ENCODE results near the gene PDE6B.
"Not testable (repeated sequence)": the region's sequence is repeated elsewhere in the genome, so short reads cannot be mapped to it uniquely, and the experiment has no call there.

Gene PDE6B

DNA sequence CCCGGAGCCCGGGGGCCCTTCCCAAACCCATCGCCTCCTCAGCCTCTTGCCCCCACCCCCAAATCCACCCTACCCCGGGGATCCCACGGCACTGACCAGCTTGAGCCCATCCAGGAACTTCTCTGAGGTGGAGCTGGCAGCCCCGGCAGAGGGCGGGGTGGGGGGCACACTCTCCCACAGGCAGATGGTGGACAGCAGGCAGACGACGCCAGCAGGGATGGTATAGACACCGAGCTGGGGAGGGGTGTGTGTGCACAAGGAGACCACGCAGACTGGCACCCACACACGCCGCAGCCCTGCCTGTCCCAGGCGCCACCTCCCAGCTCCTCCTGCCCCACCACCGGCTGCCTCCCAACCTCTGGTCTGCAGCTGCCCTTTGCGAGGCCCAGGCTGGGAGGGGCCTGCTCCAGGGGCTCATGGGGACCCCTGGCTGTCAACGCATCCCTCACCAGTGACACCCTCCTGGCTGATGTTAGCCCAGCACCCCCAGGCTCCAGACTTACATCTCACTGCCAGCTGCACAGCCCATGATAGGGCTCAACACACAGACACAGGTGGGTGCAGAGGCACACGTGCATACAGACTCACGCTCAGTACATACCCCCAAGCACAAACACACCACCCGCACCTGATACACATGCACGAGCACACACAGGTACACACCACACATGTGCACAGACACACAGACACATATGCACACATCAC lies 59.4 kb downstream of the PDE6B start:
- no peak for FAIRE-seq

DNA sequence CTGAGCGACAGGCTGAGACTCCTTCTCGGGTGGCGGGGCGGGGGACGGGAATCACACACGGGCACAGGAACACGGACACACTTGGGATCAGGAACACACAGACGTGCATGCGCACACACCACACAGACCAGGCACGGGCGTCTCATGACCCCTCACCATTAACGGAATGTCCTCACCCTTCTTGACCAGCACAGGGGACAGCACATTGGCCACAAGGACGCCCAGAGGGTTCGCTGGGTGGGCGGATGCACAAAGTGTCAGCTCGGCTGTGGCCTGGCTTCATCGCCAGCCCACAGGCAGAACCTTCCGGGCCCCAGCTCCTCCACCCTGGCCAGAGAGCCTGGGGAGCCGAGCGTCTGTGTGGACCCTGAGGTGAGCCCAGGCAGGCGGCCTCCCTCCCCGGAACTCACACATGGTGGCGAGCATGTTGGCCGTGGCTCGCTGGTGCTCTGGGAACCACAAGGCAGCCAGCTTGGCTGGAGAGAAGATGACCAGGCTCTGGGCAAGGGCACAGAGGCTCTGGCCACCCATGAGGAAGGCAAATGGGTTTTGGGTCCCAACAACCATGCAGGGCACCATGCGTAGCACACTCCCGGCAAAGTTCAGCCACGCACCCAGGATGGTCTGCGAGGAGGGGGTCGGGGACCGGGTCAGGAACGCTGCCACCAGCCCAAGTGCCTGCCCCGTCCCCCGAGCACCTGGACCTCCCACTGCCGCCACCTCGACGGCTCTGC lies 60.5 kb downstream of the PDE6B start:
- FAIRE-seq, result no peak

DNA sequence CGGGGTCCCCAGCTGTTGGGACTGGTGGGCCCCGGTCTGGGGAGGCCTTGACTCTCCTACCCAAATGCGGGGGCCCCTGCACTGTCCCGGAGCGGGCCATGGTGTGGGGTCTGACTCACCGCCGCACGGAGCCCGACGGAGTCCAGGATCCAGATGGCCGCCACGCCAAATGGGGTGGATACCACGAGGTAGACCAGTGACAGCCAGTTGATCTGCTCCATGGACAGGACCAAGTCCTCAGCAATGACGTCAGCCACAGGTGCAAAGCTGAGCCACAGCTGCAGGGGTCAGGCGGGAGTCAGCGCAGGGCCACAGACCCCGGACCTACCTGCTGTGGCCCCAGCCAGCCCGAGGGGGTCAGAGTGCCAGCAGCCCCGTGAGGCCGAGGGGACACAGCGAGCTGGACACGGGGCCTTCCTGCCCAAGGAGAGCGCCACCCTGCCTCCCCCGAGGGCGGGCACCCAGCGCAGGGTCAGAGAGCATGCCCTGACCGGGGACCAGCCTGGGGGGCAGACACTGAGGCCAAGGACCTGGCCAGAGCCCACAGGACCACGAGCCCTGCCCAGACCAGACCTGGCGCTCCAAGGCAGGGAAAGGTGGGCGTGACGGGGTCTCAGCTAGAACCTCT lies 61.2 kb downstream of the PDE6B start:
- FAIRE-seq, result no peak

DNA sequence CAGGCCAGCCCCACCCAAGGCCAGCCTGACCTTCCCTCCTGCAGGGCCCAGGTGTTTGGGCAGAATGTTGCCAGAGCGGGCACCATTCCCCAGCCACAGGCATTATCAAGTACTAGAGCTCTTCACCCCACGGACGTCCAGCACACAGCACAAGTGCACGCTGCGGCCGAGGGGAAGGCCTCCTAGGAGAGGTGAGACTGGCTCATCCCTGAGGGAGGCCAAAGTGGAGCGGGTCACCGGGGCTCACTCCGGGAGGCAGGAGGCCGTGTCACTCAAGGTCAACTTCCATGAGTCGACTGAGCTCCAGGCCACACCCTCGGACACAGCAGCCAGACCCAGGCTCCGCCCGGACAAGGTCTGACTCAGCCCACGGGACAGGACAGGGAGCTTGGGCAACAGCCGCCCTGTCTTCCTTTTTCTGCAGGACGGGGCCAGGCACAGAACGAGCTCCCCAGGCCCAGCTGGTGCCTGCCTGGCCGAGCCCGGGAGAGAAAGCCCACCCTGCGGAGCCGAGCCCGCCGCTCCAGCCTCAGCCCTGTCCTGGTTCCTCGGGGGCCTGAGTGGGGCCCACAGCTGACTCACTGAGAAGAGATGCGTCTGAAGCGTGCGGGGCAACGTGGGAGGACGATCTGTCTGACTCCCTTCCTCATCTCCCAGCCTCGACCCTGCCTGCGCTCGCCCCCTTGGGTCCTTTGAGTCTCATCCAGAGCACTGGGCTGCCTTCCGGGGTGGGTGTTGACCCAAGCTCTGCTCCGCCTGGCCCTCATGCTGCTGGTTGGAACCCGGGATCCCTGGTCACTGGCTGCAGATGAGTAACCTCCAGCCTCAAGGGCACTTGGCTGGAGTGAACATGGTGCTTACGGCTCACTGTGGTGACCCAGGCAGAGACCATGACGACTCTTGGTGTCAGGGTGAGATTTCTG lies 61.9 kb downstream of the PDE6B start:
- no peak for FAIRE-seq

DNA sequence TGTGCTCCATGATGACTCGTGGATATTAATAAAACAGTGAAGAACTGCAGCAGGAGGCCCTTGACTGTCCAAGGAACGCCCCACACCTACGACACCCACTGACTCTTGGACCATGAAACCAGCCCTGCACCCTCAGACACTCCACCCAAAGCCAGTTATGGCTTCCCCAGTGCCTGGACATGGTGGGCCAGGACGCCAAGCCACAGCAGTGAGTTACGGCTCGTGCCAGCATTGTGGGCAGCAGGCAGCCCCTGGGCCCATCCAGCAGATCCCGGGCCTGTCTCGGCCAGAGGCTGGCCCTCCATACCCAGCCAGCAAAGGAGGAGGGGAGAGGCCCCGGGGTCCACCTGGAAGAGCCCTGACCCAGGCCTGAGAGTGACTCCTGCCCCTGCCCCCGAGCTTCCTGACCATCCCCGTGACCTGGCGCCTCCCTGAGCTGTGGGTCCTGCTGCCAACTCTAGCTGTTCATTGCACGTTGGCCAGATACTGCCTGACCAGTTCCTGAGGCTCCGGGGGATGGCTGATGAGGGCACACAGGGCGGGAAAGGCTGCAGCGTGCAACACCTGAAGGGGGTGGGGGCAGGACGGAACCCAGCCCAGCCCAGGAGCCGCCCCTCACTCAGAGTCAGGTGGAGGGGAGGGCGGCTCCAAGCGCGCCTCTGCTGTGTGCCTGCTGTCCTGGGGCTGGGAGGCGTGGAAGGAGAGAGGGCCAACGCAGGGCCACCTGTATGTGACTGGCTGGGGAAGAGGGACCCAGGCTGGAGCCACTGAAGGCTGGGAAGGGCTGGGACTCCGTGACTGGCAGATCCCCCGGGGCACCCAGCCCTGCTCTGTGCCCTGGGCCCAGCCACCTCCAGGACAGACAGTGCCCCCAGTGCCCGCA lies 62.8 kb downstream of the PDE6B start:
- FAIRE-seq, result no peak

DNA sequence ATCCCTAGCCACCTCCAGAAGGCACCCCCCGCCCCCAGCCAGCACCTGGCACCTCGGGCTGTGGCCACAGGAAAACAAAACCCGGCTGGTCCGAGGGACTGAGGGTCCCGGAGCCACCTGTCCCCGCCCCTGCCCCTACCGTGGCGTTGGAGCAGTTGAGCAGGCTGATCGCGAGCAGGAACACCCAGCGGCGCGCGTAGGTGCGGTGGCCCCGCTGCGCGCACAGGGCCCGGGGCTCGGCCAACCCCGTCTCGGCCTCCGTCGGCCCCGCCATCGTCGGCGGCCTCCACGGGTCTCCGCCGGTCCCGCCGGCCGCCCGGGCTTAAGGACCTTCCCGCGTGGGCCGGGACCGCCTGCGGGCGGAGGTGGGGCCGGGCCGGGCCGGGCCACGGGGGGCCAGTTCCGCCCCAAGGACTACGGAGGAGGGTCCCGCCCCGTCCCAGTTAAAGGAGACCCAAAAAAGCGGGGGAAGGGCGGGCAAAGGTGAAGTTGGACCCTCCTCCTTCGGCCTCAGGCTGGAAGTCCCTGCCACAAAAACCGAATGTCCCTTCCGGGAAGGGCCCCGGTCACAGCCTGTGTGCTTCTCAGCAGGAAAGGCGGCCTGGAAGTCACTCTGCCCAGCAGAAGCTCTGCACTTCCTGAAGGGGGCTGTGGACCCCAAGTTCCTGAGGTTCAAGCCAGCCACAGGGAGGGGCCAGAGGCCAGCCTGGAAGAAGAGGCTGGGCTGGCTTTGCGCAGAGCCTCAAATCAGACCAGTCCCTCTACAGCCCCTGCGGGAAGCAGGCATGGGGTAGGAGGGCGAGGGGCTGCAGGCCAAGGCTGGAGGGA lies 63.7 kb downstream of the PDE6B start, which contains the start of gene SLC49A3:
TSS of gene SLC49A3 (minus strand) at position 298 of the 828 bp plus-strand sequence. CDS start at position 274, 24 bp downstream.
- FAIRE-seq, result no peak

DNA sequence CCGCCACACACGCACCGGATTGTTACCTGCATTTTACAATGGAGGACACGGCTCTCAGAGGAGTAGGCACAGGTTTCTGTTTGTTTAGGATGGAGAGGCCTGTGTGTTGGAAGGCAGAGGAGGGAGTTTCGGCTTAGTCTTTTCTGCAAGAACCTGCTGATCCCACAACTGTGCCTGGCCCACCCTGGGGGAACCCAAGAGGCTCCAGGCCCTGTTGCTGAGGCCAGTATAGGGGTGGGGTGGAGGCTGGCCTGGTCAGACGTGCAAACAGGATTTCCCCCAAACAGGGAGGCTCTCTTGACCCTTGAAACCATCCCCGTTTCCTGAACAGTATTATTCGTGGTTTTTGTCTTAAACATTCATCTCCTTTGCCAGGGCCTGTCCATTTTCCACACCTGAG lies 64.3 kb downstream of the PDE6B start:
- no peak for FAIRE-seq

DNA sequence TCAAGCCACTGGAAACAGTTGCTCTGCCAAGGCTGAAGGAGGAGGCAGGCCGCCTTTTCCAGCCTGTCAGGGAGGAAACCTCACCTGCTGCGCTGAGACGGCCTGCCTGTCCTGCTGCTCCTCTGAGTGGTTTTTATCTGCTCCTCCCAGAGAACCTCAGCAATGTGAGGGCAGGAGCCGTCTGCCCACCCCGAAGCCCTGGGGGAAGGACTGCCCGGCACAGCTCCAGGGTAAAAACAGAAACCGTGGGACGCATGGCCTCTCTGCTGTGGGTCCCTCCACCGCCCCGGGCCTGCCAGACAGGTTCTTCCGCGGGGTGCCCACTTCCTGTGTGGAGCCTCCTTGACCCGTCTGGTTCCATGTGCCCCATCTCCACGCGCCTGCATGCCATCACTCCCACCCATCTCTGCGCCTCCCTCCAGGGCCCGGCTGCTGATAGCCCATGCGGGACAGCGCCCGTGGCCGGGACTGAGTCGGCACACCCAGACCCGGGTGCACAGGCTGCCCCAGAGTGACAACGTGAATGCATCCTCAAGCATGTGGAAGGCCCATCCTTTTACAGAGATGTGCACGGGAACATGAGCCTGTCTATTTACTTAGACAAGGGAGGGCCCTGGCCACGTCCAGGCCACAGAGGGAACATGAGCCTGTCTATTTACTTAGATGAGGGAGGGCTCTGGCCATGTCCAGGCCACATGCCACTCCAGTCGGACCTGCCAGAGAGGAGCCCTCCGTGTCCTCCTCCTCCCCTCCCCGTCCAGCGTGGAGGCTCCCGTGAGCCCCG lies 67.6 kb downstream of the PDE6B start:
- no peak for FAIRE-seq

DNA sequence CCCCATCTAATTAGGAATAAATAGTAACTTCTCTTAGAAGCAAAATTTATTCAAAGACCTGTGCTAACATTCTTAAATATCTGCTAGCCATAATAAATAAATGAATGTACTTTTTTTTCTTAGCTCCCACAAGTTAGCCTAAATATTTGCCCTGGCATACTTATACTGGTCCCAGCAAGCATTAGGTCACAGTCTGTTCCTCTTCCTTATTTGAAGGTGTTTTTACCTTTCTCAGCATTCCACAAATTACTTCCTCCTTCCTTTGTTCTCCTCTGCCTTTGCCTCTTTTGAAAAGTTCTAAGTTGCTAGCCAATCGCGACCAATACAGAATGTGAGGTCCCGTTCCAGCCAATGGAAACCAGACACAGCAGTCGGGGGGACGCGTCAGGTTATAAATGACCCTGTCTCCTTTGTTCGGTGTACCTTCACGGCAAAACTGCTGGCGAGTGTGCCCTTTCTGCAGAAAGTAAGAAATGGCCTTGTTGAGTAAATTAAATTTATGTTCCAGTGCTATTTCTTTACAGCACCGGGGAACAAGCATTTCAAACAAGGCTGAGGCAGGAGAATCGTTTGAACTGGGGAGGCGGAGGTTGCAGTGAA lies 69.1 kb downstream of the PDE6B start:
- FAIRE-seq, result not testable (repeated sequence)

DNA sequence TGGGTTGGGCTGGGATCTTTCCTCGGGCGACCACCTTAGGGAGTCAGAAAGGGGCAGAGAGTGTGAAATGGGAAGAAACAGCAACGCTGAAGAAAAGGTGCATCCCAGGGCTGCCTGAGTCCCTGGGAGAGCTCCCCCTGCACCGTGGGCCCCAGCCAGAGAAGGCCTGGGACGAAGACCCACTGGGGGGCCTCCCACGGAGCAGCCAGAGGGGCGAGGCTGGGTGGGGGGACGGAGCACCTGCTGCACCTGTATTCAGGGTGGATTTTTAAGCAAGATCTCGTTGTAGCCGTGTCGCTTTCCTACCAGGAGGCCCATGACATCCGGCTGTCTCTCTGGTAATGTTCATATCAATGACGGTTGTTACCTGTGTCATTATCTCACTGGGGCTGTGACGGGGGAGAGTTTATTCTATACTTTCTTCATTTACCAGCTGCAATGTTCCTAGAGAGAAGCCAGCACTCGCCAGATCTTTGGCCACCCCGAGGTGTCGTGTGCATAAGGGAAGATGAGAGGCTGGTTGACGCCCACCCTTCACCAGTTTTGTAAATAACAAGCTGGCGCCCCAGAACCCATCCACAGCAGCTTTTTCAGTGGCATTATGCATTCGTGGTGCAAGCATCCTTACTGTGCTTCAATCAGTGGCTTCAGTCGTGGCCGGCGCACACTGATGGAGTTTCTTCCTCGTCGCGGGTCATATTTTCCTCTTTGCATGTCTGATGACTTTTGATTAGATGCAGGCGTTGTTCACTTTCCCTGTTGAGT lies 74.6 kb downstream of the PDE6B start:
- FAIRE-seq, result no peak

DNA sequence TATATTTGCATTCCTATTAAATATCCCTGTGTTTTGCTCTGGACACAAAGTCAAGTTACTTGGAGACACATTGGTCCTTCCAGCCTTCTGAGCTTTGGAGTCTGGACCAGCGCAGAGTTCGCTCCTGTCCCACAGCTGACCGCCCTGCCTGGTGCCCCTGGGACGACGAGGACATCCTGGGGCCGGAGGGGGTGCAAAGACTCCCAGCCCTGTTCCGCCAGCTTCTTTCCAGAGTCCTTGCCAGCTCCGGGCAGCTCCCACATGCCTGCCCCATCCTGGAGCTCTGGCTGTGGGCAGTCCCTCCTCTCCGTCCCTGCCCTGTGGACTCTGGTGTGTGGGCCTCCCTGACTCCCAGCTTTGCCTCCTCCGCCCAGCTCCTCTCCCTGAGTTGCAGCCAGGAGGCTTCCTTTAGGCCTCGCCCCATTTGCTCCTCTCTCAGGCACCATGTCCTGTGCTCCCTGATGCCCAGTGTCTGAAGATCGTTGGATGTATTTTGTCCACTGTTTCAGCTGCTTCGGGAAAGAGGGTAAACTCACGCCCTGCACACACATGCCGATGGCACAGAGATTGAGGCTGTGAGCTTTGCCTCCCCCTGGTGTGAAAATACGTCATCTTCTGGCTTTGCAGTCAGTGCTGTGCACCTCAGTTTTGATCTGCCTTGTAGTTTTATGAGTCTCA lies 75.4 kb downstream of the PDE6B start:
- FAIRE-seq, result no peak

DNA sequence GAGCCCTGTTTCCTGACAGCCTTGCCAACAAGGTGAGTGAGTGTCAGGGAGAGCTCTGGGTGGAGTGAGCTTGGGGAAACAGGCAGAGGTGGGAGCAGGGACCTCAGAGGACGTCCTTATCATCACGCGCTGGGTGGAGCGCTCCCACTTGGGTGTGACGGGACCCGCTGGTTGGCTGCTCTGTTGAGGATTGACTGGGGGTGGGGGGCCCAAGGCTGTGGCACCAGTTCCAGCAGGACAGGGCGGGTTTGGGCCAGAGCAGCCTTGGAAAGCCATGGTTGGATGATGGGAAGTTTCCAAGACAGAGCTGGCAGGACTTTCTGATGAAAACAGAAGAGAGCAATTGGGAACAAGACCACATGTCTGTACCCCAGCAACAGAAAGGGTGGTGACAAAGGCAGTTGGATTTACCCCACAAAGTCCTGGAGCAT lies 77.3 kb downstream of the PDE6B start:
- FAIRE-seq, result no peak

DNA sequence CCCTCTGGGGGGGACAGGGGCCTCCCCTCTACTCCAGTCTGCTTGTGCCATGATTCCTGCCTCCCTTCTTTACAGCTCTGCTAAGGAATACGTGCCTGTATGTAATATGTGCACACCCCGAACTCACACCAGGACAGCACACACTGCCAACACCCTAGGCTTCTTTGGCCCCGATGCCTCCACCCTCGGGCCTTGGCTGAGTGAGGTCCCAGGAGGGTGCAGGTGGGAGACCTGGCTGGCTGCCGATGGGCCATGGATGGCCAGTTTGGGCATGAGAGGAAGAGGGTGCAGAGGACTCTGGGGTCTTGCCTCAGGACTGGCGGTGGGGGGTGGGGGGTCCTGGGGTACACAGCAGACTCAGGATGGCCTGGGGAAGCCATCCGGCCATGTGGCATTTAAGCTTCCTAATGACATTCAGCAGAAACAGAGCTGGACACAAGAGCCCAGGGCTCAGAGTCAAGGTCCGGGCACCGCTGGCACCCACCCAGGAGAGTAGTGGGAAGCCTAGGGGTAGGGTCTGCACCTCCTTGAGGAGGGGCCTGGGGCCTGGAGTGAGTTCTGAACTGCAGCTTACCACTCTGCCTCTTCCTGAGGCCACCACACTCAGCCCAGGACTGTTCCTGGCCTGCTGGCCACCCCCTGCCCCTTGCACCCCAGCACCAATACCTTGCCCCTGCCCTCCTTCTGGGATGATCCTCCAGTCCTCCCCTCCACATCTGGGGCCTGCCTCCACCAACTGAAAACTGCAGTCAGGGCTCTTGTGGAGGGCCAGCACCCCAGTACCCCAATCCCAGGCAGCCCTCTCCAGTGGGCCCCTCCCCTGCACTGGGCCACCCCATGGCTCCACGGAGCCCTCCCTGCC lies 78.2 kb downstream of the PDE6B start:
- no peak for FAIRE-seq

DNA sequence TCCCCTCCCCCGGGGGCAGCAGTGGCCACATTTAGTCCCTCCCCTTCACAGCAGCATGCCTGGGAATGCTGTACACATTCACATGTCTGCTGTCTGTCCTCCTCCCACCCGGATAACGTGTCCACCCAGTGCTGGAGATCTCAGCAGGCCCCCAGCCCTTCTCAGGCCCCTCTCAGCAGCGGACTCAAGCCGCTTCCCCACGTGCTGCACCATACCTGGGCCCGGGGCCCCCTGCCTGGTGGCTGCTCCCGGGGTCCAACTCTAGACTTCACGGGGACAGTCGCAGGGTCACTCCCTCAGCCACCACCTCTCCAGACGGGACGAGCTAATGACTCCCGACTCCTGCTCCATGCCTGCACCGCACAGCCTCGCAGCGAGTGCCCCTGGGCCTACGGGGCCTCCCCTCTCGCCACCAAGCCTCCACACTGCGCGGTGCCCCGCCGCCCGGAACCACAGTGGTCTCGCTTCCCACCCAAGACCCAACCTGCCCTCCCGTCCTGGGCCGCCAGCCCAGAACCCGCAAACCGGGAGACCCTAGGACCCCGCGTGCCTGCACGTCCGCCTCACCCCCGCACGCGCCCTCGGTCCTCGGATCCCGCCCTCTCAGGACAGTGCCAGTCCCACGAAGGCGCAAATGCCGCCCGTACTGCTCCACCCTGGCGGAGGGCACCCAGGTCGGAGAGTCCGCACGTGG lies 79.0 kb downstream of the PDE6B start:
- FAIRE-seq, result no peak

DNA sequence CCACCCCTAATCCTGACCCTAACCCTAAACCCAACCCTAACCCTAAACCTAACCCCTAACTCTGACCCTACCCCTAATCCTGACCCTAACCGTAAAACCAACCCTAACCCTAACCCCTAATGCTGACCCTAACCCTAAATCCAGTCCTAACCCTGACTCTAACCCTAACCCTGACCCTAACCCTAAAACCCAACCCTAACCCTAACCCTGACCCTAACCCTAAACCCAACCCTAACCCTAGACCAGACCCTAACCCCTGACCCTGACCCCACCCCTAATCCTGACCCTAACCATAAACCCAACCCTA lies 79.6 kb downstream of the PDE6B start:
- FAIRE-seq, result no peak

DNA sequence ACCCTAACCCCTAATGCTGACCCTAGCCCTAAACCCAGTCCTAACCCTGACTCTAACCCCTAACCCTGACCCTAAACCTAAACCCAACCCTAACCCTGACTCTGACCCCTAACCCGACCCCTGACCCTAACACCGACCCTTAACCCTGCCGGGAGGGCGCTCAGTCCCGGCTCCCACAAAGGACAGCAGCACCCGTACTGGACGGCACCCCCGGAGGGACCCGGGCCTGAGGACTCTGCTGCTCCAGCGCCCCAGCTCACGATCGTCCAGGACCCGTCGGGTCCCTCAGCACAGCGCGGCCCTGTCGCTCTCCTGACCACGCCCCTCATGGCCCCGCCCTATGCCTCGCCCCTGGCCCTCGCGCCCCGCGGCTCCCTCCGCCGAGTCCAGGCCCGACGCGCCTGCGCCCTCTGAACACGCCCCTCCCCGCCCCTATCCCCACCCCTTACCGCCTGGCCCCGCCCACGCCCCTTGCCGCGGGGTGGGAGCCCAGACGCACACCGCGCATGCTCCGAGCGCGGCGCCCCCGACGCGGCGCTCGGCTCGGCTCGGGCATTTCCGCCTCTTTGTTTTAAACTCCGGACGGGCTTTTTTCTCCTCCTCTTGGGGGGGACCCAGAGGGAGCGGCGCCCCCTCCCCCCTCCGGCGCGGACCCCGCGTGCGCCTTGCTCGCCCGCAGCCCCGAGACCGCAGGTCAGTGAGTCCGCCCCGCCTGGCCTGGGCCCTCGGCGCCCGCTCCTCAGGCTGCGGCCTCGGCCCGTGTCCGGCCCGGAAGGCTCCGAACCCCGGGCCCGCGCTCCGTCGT lies 80.1 kb downstream of the PDE6B start, which contains the start of gene PCGF3:
TSS of gene PCGF3 (plus strand) at position 555 of the 805 bp plus-strand sequence. CDS start 27,849 bp downstream, outside the sequence.
- no peak for FAIRE-seq
